IgD-negative memory B cell (primary cell): ENCODE data around the gene AARS2. TPM values are rescaled to one million over a fixed set of nuclear protein-coding genes. Genes with fewer than 3 reads are reported as not detected.
A peak's percentile ranks its signal among the peaks of the same experiment; 100 is the strongest.
"Not testable (repeated sequence)": the region's sequence is repeated elsewhere in the genome, so short reads cannot be mapped to it uniquely, and the experiment has no call there.

Source experiments
- H3K27ac Mint-ChIP-seq, 3 donors: one replicate each; pipeline ENCODE4 v1.8.0; 2020 to 2022; ENCODE audit warnings: mild to moderate bottlenecking in 3 of 3, mixed read lengths in 3 of 3, moderate library complexity in 1 of 3
- H3K27me3 Mint-ChIP-seq: one replicate; pipeline ENCODE4 v1.8.0; 2021; ENCODE audit warnings: mixed read lengths
- H3K36me3 Mint-ChIP-seq: one replicate; pipeline ENCODE4 v1.8.0; 2020; ENCODE audit warnings: mild to moderate bottlenecking, mixed read lengths
- H3K4me1 Mint-ChIP-seq, 3 donors: one replicate each; pipeline ENCODE4 v1.8.0; 2020 to 2022; ENCODE audit warnings: mixed read lengths in 3 of 3, mild to moderate bottlenecking in 1 of 3
- H3K4me3 Mint-ChIP-seq, 4 donors: one replicate each; pipeline ENCODE4 v1.8.0; 2020 to 2022; ENCODE audit warnings: mild to moderate bottlenecking in 4 of 4, mixed read lengths in 4 of 4, moderate library complexity in 3 of 4
- H3K9me3 Mint-ChIP-seq, 3 donors: one replicate each; pipeline ENCODE4 v1.8.0; 2020 to 2021; ENCODE audit warnings: mixed read lengths in 3 of 3, mild to moderate bottlenecking in 1 of 3
- polyA plus RNA-seq: library from polyadenylated mRNA; unstranded; fragments of 300-500 nt; fragmentation: Illumina TruSeq; gene quantifications from one replicate; pipeline ENCODE4 v1.2.3, GENCODE V29; 2021

The AARS2 gene
- 10.2 TPM for polyA plus RNA-seq

DNA sequence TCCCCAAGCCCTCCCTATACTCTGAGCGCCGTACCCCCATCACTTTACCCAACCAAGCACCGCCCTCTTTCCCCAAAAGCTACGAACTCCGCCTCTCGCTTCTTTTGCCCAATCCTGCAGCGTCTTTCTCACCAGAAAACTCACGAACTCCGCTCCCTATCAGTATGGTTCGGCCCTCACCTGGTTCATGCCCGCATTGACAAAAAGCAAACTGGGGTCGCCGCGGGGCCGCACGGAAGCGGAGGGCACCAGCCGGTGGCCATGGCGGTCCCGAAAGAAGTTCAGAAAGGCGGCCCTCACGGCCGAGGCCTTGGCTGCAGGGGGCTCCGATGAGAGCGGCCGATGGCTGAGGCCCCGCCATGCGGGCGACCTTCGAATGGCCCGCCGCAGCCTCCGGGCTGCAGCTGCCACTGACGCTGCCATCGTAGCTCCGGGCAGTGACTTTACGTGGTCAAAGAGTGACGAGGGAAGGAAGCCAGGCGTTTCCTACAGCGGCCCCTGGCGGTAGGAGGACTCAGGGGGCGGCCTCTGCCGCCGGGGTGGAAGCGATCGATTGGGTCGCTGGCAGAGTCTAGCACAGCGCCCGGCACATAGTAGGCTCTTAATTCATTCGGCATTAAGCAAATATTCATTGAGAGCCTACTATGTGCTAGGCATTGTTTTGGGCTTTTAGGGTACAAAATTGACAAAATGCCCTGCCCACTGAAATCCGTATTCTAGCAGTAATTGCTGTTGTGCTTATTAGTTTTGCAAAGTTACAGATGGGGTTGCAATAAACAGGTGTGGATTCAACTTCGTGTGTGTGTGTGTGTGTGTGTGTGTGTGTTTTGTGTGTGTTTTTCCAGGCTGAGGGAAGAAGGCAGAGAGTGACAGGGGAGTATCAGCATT lies at the start of gene AARS2:
AARS2 (minus strand) TSS at position 447 of the 888 bp plus-strand sequence; CDS start at position 423, 24 bp downstream.
- peaks cover 3% of the 10 kb centered on the region for H3K36me3 Mint-ChIP-seq
- H3K4me3 Mint-ChIP-seq = peak within 1 kb of the TSS; percentile 96 to 100 (median 97)
- H3K27ac Mint-ChIP-seq = peak within 1 kb of the TSS; percentile 85 to 96 (median 93)
- peaks cover 6 to 15% (median 9%) of the 10 kb centered on the region in 3 donors for H3K4me1 Mint-ChIP-seq
- H3K9me3 Mint-ChIP-seq = no peaks in the 10 kb centered on the region
- peaks cover 4% of the 10 kb centered on the region for H3K27me3 Mint-ChIP-seq

DNA sequence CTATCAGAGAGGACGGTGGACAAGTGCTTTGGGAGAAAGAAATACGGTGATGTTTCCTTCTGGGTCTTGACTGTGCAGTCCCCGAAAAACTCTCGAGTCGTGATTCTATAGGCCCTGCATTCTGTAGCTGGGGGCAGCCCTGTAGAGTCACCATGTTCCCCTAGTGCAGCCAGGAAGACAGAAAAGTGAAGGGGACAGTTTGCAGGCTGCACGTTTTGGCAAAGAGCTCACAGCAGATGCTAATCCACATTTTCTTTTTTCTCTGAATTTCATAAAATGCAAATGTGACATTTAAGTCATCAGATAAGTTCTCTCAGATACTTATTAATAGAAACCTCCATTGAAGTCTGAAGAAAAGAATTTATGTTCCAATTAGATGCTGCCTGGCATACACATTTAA lies 48.8 kb upstream of the AARS2 start:
- peaks cover 3 to 6% (median 4%) of the 10 kb centered on the region in 3 donors for H3K4me1 Mint-ChIP-seq
- H3K36me3 Mint-ChIP-seq = no peaks in the 10 kb centered on the region
- H3K27me3 Mint-ChIP-seq = peaks cover 15% of the 10 kb centered on the region
- no peak overlapping the region for H3K27ac Mint-ChIP-seq
- no peaks in the 10 kb centered on the region for H3K9me3 Mint-ChIP-seq
- no peak overlapping the region for H3K4me3 Mint-ChIP-seq

DNA sequence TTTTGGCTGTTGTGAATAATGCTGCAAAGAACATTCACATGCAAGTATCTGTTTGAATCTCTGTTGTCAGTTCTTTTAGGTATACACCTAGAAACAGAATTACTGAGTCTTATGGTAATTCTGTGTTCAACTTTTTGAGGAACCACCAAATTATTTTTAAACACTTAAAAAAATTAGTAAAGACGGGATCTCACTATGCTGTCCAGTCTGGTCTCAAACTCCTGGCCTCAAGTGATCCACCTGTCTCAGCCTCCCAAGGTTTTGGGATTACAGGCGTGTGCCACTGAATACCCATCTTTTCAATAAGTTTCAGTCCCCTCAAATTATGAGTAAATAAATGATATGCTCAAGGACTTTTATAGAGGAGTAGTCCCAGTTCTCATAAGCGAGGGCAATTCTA lies 46.8 kb upstream of the AARS2 start:
- peaks cover 16% of the 10 kb centered on the region for H3K27me3 Mint-ChIP-seq
- peaks cover 3 to 6% (median 3%) of the 10 kb centered on the region in 3 donors for H3K9me3 Mint-ChIP-seq
- H3K27ac Mint-ChIP-seq = no peak overlapping the region
- H3K36me3 Mint-ChIP-seq = no peaks in the 10 kb centered on the region
- H3K4me1 Mint-ChIP-seq = peaks cover 0 to 3% (median 3%) of the 10 kb centered on the region in 3 donors
- H3K4me3 Mint-ChIP-seq = no peak overlapping the region

DNA sequence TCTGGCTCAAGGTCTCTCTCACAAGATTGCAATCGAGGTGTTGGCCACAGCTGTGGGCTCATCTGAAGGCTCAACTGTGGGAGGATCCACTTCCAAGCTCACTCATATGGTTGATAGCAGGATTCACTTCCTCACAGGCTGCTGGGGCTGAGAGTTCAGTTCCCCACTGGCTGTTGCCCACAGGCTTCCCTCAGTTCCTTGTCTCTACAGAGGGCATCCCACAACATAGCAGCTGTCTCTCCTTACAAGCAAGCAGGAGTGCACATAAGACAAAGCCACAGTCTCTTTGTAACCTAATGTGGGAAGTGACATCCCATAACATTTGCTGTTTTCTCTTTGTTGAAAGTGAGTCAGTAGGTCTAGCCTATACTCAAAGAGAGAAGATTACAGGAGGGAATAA lies 43.3 kb upstream of the AARS2 start:
- no peaks in the 10 kb centered on the region for H3K36me3 Mint-ChIP-seq
- H3K4me1 Mint-ChIP-seq = no peaks in the 10 kb centered on the region
- H3K9me3 Mint-ChIP-seq = peaks cover 3 to 6% (median 3%) of the 10 kb centered on the region in 3 donors
- H3K4me3 Mint-ChIP-seq = no peak overlapping the region
- H3K27ac Mint-ChIP-seq = no peak overlapping the region
- peaks cover 14% of the 10 kb centered on the region for H3K27me3 Mint-ChIP-seq

DNA sequence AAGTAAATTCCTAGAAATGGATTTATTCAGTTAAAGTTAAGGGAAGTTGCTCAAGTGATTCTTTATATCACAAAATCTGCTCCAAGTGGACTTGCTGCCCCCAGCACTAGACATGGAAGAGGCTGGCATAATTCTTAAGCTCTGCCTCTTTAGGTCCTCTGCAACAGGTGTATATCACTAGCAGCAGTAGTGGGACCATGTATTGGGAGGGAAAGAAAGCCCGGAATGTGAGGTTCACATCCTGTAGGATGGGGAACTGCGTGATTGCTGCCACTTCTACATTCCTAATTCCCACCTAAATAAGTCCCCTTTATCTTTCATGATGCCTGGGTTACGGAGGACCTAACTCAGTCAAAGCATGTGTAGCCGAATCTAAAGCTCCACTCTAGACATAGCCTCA lies 42.5 kb upstream of the AARS2 start:
- H3K36me3 Mint-ChIP-seq = no peaks in the 10 kb centered on the region
- peaks cover 3 to 6% (median 3%) of the 10 kb centered on the region in 3 donors for H3K9me3 Mint-ChIP-seq
- no peak overlapping the region for H3K27ac Mint-ChIP-seq
- H3K27me3 Mint-ChIP-seq = peaks cover 10% of the 10 kb centered on the region
- no peaks in the 10 kb centered on the region for H3K4me1 Mint-ChIP-seq
- no peak overlapping the region for H3K4me3 Mint-ChIP-seq

DNA sequence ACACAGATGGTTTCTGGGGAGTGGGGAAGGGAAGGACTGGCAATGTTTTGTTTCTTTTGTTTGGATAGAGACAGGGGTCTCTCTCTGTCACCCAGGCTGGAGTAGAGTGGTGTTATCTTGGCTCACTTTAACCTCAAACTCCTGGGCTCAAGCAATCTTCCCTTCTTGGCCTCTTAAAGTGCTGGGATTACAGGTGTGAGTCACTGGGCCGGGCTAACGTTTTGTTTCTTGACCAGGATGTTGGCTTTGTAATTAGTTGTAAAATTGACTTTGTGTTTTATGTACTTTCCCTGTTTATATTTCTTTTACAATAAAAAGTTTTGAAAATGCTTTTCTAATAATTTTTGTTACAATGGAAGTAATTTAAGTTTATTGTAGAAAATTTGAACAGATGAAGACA lies 40.2 kb upstream of the AARS2 start:
- H3K4me1 Mint-ChIP-seq = no peaks in the 10 kb centered on the region
- H3K4me3 Mint-ChIP-seq = no peak overlapping the region
- no peak overlapping the region for H3K27ac Mint-ChIP-seq
- peaks cover 3 to 6% (median 3%) of the 10 kb centered on the region in 3 donors for H3K9me3 Mint-ChIP-seq
- peaks cover 7% of the 10 kb centered on the region for H3K27me3 Mint-ChIP-seq
- no peaks in the 10 kb centered on the region for H3K36me3 Mint-ChIP-seq

DNA sequence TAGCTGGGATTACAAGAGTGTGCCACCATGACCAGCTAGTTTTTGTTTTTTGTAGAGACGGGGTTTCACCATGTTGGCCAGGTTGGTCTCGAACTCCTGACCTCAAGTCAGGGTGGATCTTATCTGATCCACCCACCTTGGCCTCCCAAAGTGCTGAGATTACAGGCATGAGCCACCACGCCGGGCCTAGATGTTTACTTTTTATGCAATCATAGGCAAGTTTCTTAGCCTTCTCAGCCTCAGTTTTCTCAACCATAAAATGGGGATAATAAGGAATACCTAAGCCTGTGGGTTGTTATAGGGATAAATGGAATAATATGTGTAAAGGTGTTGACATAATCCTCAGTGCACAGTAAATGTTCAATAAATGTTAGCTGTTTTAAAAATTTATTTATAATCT lies 39.1 kb upstream of the AARS2 start:
- H3K27ac Mint-ChIP-seq = no peak overlapping the region
- H3K4me1 Mint-ChIP-seq = no peaks in the 10 kb centered on the region
- H3K36me3 Mint-ChIP-seq = no peaks in the 10 kb centered on the region
- peaks cover 3 to 6% (median 3%) of the 10 kb centered on the region in 3 donors for H3K9me3 Mint-ChIP-seq
- H3K27me3 Mint-ChIP-seq = peaks cover 6% of the 10 kb centered on the region
- H3K4me3 Mint-ChIP-seq = no peak overlapping the region

DNA sequence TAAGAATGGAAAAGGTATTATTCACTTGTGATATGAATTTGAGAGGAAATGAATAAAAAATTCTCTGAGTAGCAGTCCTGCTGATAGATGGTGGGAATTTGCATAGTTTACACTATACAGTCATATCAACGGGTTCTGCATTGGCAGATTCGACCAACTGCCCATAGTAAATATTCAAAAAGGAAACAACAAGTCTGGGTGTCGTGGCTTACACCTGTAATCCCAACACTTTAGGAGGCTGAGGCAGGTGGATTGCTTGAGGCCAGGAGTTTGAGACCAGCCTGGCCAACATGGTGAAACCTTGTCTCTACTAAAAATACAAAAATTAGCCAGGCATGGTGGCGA lies 37.5 kb upstream of the AARS2 start:
- H3K27me3 Mint-ChIP-seq, H3K36me3 Mint-ChIP-seq, H3K27ac Mint-ChIP-seq, H3K4me3 Mint-ChIP-seq, H3K4me1 Mint-ChIP-seq, H3K9me3 Mint-ChIP-seq: not testable (repeated sequence)

DNA sequence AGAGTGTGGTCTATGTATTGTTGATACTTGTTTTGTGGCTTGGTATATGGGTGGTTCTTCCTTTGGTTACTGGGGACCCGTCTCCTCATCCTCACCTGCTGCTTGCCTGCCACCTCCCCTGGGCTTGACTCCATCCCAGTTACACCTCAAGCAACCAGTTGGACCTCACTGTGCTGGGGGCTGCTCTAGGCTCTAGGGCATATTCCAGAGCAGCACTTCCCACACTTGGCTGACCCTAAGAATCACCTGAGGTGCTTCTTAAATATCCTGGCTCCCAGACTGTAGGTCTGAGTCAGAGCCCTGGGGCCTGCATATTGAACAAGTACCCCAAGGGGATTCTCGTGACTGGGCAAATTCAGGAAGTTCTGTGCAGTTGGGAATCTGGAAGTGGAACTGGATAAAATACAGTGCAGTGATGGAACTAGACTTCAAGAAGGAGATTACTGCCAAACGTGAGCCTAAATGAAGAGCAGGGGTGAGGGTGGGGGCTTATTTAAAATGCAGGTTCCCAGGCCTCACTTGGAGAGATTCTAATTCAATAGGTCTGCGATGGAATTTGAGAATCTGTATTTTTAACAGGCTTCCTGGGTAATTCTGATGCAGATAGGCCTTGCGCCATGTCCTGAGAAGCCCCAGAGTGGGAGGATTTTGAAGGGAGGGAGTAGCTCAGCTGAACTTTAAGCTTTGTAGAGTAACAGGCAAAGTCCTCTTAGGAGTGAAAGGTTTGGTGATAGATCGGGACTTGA lies 36.9 kb upstream of the AARS2 start:
- peaks cover 4% of the 10 kb centered on the region for H3K27me3 Mint-ChIP-seq
- H3K27ac Mint-ChIP-seq = no peak overlapping the region
- no peaks in the 10 kb centered on the region for H3K36me3 Mint-ChIP-seq
- H3K4me3 Mint-ChIP-seq = no peak overlapping the region
- H3K9me3 Mint-ChIP-seq = no peaks in the 10 kb centered on the region
- H3K4me1 Mint-ChIP-seq = no peaks in the 10 kb centered on the region

DNA sequence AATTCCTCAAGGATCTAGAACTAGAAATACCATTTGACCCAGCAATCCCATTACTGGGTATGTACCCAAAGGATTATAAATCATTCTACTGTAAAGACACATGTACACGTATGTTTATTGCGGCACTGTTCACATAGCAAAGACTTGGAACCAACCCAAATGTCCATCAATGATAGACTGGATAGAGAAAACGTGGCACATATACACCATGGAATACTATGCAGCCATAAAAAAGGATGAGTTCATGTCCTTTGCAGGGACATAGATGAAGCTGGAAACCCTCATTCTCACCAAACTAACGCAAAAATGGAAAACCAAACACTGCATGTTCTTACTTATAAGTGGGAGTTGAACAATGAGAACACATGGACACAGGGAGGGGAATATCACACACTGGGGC lies 33.7 kb upstream of the AARS2 start:
- not testable (repeated sequence) for H3K4me1 Mint-ChIP-seq, H3K4me3 Mint-ChIP-seq, H3K9me3 Mint-ChIP-seq, H3K36me3 Mint-ChIP-seq, H3K27ac Mint-ChIP-seq
- H3K27me3 Mint-ChIP-seq = peaks cover 19% of the 10 kb centered on the region

DNA sequence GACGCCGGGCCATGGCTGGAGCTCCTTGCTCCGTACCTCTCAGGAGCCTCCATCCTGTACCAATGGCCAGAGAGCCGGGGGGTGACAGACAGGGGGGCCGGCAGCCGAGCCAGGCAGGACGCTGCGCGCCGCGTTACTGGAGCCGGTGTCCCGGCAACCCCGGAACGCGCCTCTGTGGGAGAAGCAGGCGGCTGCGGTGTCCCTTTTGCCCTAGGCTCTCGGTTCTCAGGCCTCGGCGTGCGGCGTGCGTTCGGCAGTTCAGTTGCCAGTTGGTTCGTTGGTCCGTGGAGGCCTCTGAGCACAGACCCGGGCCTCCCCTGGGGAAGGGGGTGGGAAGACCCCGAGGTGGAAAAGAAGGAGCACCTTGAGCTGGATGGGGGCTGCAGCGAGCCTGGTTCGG lies 29.3 kb upstream of the AARS2 start, which contains the start of gene SPATS1:
SPATS1 (plus strand) TSS at position 162 of the 400 bp plus-strand sequence. CDS start 446 bp downstream, outside the sequence.
- Mint-ChIP-seq H3K9me3 (no peaks in the 10 kb centered on the region), H3K27ac (no peak within 1 kb of the TSS), H3K4me1 (peaks cover 0 to 2% (median 2%) of the 10 kb centered on the region in 3 donors), H3K4me3 (no peak within 1 kb of the TSS), H3K27me3 (peaks cover 22% of the 10 kb centered on the region), H3K36me3 (no peaks in the 10 kb centered on the region)

DNA sequence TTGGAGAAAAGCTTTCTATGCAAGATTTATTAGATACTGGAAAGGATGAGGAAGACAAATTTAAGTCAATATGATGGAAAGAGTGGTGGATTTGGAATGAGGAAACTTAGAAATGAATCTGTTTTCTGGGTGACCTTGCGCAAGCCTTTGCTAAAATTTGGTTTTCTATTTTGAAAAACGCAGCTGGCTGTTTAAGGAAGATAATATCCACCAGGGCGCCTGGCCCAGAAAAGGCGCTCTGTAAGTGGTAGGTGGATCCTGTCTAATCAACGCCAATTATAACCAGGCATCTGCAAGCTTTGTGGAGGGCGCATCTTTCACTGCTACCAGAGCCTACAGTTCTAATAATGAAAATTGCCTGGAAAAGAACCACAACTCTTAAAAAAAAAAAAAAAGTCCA lies 28.9 kb upstream of the AARS2 start:
- peaks cover 21% of the 10 kb centered on the region for H3K27me3 Mint-ChIP-seq
- H3K4me3 Mint-ChIP-seq = no peak overlapping the region
- H3K9me3 Mint-ChIP-seq = no peaks in the 10 kb centered on the region
- H3K36me3 Mint-ChIP-seq = no peaks in the 10 kb centered on the region
- no peak overlapping the region for H3K27ac Mint-ChIP-seq
- H3K4me1 Mint-ChIP-seq = peaks cover 0 to 2% (median 2%) of the 10 kb centered on the region in 3 donors

DNA sequence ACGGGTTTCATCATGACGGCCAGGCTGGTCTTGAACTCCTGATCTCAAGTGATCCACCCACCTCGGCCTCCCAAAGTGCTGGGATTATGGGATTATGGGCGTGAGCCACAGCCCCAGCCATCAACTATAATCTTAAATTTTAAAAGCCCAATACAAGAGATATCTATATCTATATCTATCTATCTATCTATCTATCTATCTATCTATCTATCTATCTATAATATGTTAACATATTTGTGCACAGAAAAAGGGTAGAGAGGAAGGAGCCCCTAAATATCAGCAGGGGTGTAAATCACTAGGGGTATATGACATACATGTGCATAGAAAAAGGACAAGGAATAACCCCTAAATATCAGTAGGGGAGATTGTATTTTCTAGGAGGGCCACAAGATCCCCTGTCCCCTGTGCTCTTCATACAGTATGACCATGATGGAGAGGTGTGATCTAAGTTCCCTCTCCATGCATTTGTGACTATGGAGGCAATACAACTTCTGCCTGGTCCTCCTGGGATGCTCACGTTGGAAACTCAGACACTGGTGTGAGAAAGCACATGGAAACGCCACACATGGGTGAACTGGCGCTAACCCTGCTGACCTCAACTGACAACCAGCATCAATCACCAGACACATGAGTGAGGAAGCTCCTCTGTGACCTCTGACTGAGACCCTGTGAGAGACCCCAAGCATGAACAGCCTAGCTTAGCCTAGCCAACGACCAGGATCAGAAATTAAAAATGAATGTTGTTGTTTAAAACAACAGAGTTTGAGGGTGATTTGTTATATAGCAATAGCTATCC lies 28.1 kb upstream of the AARS2 start:
- peaks cover 0 to 2% (median 2%) of the 10 kb centered on the region in 3 donors for H3K4me1 Mint-ChIP-seq
- no peak overlapping the region for H3K4me3 Mint-ChIP-seq
- H3K27me3 Mint-ChIP-seq = peaks cover 20% of the 10 kb centered on the region
- H3K36me3 Mint-ChIP-seq = no peaks in the 10 kb centered on the region
- H3K27ac Mint-ChIP-seq = no peak overlapping the region
- H3K9me3 Mint-ChIP-seq = no peaks in the 10 kb centered on the region

DNA sequence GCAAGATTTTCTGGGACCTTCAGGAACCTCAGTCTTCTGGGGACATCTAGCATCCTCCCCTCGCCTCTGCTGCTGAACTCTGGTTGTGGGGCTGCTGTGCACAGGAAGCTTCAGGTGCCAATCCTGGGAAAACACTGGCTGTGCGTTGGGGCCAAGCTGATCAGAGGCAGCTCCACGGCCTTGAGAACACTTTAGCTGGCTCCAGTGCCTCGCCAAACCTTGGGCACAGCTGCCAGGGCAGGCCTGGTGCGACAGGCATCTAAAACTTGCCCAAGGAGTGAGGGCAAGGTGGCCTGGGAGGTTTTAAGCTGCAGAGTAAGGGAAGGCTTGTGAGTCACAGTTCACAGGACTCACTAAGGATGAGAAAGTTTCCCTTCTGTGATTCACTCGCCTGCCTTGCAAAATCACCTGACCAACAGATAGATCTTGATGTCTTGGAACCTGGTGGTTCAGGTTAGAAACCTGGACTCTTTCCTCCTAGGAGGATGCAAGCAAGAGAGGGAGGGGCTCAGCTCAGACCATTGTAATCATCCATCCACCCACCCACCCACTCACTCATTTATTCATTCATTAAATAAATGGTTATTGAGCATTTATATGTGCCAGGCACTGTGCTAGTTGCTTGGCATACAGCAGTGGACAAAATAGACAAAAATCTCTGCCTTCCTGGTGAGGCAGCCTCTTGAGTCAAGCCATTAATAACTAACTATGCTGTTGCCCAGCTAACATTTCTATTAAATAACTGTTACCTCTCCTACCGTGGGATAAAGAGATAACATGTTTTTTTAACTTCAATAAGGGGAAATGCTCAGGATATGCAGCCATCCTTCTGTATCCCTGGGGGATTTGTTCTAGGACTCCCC lies 26.8 kb upstream of the AARS2 start:
- peaks cover 0 to 3% (median 2%) of the 10 kb centered on the region in 3 donors for H3K4me1 Mint-ChIP-seq
- H3K9me3 Mint-ChIP-seq = no peaks in the 10 kb centered on the region
- no peak overlapping the region for H3K27ac Mint-ChIP-seq
- no peaks in the 10 kb centered on the region for H3K36me3 Mint-ChIP-seq
- H3K27me3 Mint-ChIP-seq = peaks cover 18% of the 10 kb centered on the region
- H3K4me3 Mint-ChIP-seq = no peak overlapping the region
